Colonic mucosa (tissue), 4 donors: ENCODE results near the gene SH3PXD2A. TPM values are rescaled to one million over a fixed set of nuclear protein-coding genes. Genes with fewer than 3 reads are reported as not detected.

Experiments
- DNase-seq: peaks from one replicate; pipeline ENCODE4 v3.0.0-alpha.2; 2020
- H3K27ac ChIP-seq: fragments of 200-600 bp; one replicate; pipeline ENCODE4 v1.8.0; 2021
- H3K27me3 ChIP-seq: fragments of 200-600 bp; one replicate; pipeline ENCODE4 v1.8.0; 2021
- H3K36me3 ChIP-seq: fragments of 200-600 bp; one replicate; pipeline ENCODE4 v1.8.0; 2021
- H3K4me1 ChIP-seq: fragments of 200-600 bp; one replicate; pipeline ENCODE4 v1.8.0; 2021; ENCODE audit warnings: mild to moderate bottlenecking
- H3K4me3 ChIP-seq: fragments of 200-600 bp; one replicate; pipeline ENCODE4 v1.8.0; 2021
- H3K9ac ChIP-seq, 2 donors: one replicate each; pipeline ENCODE4 v1.7.0; 2013; ENCODE audit warnings: control low read depth in 2 of 2, low read depth in 2 of 2, low read length in 2 of 2
- H3K9me3 ChIP-seq: fragments of 200-600 bp; one replicate; pipeline ENCODE4 v1.8.0; 2021
- intact Hi-C: fragments of 100-400 bp; cut with DNase I; formaldehyde crosslinking; loops from one replicate; pipeline ENCODE4 v1.14.1; 2022
- total RNA-seq, 2 donors: library from RNA; stranded (reverse); fragmentation: NEBNext Ultra II Directional in 1 of 2; extraction: Animal tissue kit (Norgen Biotek cat#: 25700) in 1 of 2; gene quantifications; one replicate each; pipeline ENCODE4 v1.2.1, GENCODE V29; 2021
- TF ChIP-seq, protein P1 (sequence below): fragments of 200-600 bp; IDR thresholded peaks from one replicate; pipeline ENCODE4 v1.8.0; 2022; ENCODE audit warnings: antibody characterized with exemption, mild to moderate bottlenecking
- donor health status: healthy.
- donor health status: DM: no; HTN: no; CAD: no.
- donor health status: DM: no; HTN: no; CAD: no.

The SH3PXD2A gene
- total RNA-seq, 2 donors from 2014 or later, result 37.5 to 40.8 TPM

DNA sequence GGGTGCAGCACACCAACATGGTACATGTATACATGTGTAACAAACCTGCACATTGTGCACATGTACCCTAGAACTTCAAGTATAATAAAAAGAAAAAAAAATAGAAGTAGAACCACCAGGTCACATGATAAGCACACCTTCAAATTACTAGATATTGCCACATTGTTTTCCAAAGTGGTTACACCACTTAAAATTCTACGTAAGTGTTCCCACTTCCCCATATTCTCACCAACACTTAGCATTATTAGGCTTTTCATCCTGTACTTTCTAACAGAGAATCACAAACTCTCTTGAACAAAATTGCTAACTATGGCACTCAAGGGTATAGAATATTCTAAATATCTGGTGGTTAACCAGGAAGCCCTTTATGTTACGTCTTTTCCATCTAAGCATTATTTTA, 22.6 kb downstream of the SH3PXD2A start:
- no peak for DNase-seq
- TF ChIP-seq, protein P1, sequence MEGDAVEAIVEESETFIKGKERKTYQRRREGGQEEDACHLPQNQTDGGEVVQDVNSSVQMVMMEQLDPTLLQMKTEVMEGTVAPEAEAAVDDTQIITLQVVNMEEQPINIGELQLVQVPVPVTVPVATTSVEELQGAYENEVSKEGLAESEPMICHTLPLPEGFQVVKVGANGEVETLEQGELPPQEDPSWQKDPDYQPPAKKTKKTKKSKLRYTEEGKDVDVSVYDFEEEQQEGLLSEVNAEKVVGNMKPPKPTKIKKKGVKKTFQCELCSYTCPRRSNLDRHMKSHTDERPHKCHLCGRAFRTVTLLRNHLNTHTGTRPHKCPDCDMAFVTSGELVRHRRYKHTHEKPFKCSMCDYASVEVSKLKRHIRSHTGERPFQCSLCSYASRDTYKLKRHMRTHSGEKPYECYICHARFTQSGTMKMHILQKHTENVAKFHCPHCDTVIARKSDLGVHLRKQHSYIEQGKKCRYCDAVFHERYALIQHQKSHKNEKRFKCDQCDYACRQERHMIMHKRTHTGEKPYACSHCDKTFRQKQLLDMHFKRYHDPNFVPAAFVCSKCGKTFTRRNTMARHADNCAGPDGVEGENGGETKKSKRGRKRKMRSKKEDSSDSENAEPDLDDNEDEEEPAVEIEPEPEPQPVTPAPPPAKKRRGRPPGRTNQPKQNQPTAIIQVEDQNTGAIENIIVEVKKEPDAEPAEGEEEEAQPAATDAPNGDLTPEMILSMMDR, result no peak
- no peak overlapping the region for H3K4me3 ChIP-seq
- no peak overlapping the region for H3K27ac ChIP-seq
- no peaks in the 10 kb centered on the region for H3K36me3 ChIP-seq
- H3K4me1 ChIP-seq, result peaks cover 23% of the 10 kb centered on the region
- H3K9me3 ChIP-seq, result no peaks in the 10 kb centered on the region
- no peaks in the 10 kb centered on the region for H3K27me3 ChIP-seq
- intact Hi-C loops, result no loop called here
- H3K9ac ChIP-seq, result no peak overlapping the region

DNA sequence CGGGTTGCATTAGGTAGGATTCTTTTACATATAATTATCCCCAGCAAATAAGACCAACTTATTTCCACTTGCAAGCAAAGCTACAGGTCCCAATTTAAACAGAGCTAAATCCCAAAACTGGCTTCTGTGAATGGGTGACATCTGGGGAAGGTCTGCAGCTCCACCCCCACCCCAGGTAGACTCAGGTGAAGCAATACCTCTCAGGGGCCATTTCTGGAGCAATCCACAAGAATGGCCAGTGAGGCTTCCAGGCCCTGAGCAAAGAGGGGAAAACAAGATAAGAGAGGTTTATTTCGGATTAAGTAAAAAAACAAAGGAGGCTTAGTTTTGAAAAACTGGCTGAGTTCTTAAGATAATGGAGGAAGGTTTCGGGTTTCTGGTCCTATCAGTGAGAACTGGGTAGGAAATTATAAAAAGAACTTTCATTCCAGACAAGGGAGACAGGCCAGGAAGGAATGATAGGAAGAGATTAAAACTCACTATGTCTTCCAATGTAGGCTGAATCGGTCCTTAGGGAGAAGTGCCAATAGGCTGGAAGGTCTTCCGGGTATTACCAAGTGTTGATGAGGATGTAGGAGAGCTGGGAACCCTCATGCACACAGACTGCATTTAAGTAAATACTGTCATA, 25.4 kb downstream of the SH3PXD2A start:
- no peaks in the 10 kb centered on the region for H3K36me3 ChIP-seq
- DNase-seq, result no peak
- no peak overlapping the region for H3K27ac ChIP-seq
- H3K9ac ChIP-seq, result no peak overlapping the region
- no peak overlapping the region for H3K4me3 ChIP-seq
- intact Hi-C loops, result no loop called here
- H3K4me1 ChIP-seq, result peaks cover 4% of the 10 kb centered on the region
- TF ChIP-seq, protein P1, result no peak
- no peaks in the 10 kb centered on the region for H3K9me3 ChIP-seq
- no peaks in the 10 kb centered on the region for H3K27me3 ChIP-seq

DNA sequence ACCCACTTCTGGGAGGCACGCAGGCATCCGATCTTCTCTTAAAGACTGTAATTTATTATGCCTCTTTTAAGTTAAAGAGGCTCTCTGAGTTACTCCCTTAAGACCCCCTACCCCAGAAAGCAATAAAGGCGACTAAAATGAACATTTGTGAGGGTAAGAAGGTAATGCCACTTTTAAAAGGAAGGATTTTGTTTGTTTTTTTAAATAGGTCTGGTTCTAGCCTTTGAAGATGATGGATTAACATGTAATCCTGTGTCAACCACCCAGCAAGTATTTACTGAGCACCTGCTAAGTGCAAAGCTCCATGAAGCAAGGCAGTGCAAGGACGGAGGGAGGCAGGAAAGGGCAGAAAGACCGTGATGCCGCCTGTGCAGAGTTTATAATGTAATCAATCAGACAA, 26.1 kb downstream of the SH3PXD2A start:
- Histone ChIP-seq H3K27me3 (no peaks in the 10 kb centered on the region), H3K36me3 (no peaks in the 10 kb centered on the region), H3K9me3 (no peaks in the 10 kb centered on the region), H3K9ac (no peak overlapping the region), H3K27ac (no peak overlapping the region), H3K4me1 (no peaks in the 10 kb centered on the region), H3K4me3 (no peak overlapping the region)
- no peak for DNase-seq
- intact Hi-C loops, result no loop called here
- TF ChIP-seq, protein P1, result no peak

DNA sequence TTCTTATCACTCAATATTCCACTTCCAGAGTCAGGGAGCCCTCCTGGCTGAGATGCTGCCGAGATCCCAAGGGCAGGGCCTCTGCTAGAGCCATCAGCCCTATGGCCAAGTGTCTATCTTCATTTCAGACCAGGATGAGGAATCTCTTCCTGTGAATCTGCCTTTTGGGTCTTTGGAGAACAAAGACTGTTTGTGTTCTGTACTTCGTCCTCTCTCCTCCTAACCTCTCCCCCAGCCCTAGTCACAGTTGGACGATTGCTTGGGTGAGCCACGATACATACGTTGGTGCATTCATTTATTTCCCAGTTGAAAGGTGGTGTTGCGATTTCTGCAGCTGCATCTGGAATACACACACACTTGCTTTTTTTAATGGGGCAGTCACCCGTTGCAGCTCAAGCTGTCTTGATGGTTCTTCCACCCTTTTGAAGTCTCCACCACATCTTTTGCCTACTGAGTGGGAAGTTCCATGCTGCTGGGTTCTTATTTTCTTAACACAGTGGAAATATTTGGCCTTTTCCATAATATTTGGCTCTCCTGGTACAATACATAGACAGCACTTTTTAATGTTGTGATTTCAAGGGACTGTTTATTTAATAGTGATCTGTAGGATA, 26.7 kb downstream of the SH3PXD2A start:
- intact Hi-C loops, result no loop called here
- Histone ChIP-seq H3K36me3 (no peaks in the 10 kb centered on the region), H3K9me3 (no peaks in the 10 kb centered on the region), H3K4me3 (no peak overlapping the region), H3K9ac (no peak overlapping the region), H3K27me3 (no peaks in the 10 kb centered on the region), H3K4me1 (no peaks in the 10 kb centered on the region), H3K27ac (no peak overlapping the region)
- TF ChIP-seq, protein P1, result no peak
- DNase-seq, result no peak

DNA sequence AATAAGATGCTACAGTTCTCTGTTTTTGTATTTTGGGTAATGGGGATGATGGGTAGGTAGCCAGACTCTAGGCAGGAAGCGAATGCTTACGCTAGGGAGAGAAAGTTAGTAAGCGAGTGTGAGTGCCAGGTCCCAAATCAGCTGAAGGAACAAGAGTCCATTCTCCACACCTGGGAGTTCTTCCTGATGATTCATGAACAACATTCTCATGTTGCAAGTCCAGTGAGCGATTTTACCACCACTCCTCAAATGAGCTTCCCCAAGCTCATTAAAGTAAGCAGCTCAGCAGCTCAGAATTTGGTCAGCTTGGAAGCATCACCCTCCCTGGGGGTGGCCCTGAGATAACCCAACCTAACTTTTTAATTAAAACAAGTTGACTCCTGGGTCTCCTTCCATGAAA, 27.3 kb downstream of the SH3PXD2A start:
- Histone ChIP-seq H3K4me1 (no peaks in the 10 kb centered on the region), H3K36me3 (no peaks in the 10 kb centered on the region), H3K4me3 (no peak overlapping the region), H3K27me3 (no peaks in the 10 kb centered on the region), H3K9ac (no peak overlapping the region), H3K9me3 (no peaks in the 10 kb centered on the region), H3K27ac (no peak overlapping the region)
- TF ChIP-seq, protein P1, result no peak
- intact Hi-C loops, result no loop called here
- no peak for DNase-seq
